Thyroid gland (tissue), 4 donors: ENCODE data around the gene IRS2. TPM values are rescaled to one million over a fixed set of nuclear protein-coding genes. Genes with fewer than 3 reads are reported as not detected.
"Not testable (repeated sequence)": the region's sequence is repeated elsewhere in the genome, so short reads cannot be mapped to it uniquely, and the experiment has no call there.

Source experiments
- DNase-seq, 2 donors: peaks; one replicate each; pipeline ENCODE4 v3.0.0-alpha.2; 2019
- H3K27ac ChIP-seq, 3 donors: fragments of 200-600 bp; sonication (generic); 1 replicate in 2 of 3; 2 replicates in 1 of 3; pipeline ENCODE4 v1.5.1; 2016 to 2019; ENCODE audit warnings: mild to moderate bottlenecking in 1 of 3, moderate library complexity in 1 of 3
- H3K27me3 ChIP-seq: fragments of 200-600 bp; sonication (generic); one replicate; pipeline ENCODE4 v1.5.1; 2019
- H3K36me3 ChIP-seq, 2 donors: fragments of 200-600 bp; sonication (generic); one replicate each; pipeline ENCODE4 v1.5.1; 2016 to 2019
- H3K4me1 ChIP-seq, 2 donors: fragments of 200-600 bp; sonication (generic); one replicate each; pipeline ENCODE4 v1.5.1; 2017 to 2019
- H3K4me3 ChIP-seq, 3 donors: fragments of 200-600 bp; sonication (generic); replicated peaks in 1 of 3; 1 replicate in 2 of 3; 2 replicates in 1 of 3; pipeline ENCODE4 v1.5.1; 2016; ENCODE audit warnings: mild to moderate bottlenecking in 1 of 3
- H3K9me3 ChIP-seq: fragments of 200-600 bp; sonication (generic); one replicate; pipeline ENCODE4 v1.5.1; 2017
- CTCF ChIP-seq, 6 experiments: fragments of 200-600 bp in 3 of 6; fragments of 450-650 bp in 3 of 6; sonication (generic) in 3 of 6; IDR thresholded peaks; one replicate each; pipeline ENCODE4 v1.5.1; 2016 to 2019; ENCODE audit warnings: antibody characterized with exemption in 6 of 6, mild to moderate bottlenecking in 2 of 6, inconsistent platforms in 1 of 6, moderate library complexity in 1 of 6
- POLR2A ChIP-seq, 2 donors: fragments of 450-650 bp; IDR thresholded peaks; one replicate each; pipeline ENCODE4 v1.6.1; 2017; ENCODE audit warnings: antibody characterized with exemption in 2 of 2, mild to moderate bottlenecking in 2 of 2, moderate library complexity in 1 of 2
- WGBS, 2 donors: methylation state at CpG; one replicate each; pipeline ENCODE4 v1.1.5; 2017; 5-methylcytosine and 5-hydroxymethylcytosine counted together
- intact Hi-C: fragments of 100-400 bp; cut with DNase I; formaldehyde crosslinking; loops from one replicate; pipeline ENCODE4 v1.15.1; 2023
- total RNA-seq, 4 donors: library from RNA; depleted of rRNA; stranded (reverse); fragments of >200 nt; gene quantifications; one replicate each; pipeline ENCODE4 v1.2.3, GENCODE V29; 2016

Gene IRS2
- 10 to 100 TPM; 12.9 to 29.1 (median 17.6) TPM for total RNA-seq

GRCh38 chr13:109786457-109787134, at the start of gene IRS2:
TSS of gene IRS2 (minus strand) at chr13:109786583. CDS start at chr13:109786053, 530 bp downstream.
- no peak for TF ChIP-seq CTCF (IDR thresholded peaks at IDR 0.05)
- TF ChIP-seq POLR2A (IDR thresholded peaks at IDR 0.05): peak; percentile 96 to 99
- H3K36me3 ChIP-seq: peaks cover 18 to 23% of the 10 kb centered on the region in 2 donors
- WGBS, 2 donors: 0% methylated on average over 17 of the region's 98 CpGs; no CpG with 5 or more reads in 1 of the 2 donors
- peak; percentile 95 to 96 for DNase-seq
- no peaks in the 10 kb centered on the region for H3K27me3 ChIP-seq
- H3K27ac ChIP-seq: peak within 1 kb of the TSS; percentile 85 to 97 (median 96)
- H3K4me3 ChIP-seq: peak within 1 kb of the TSS; percentile 65 to 84 (median 77)
- intact Hi-C loops: loop anchor here (10.0 kb wide), 2 partner anchors 642 to 822 kb away; no protein-coding TSS in a partner anchor
- H3K4me1 ChIP-seq: peaks cover 9 to 37% of the 10 kb centered on the region in 2 donors
- no peaks in the 10 kb centered on the region for H3K9me3 ChIP-seq

GRCh38 chr13:109834973-109835720, 48.8 kb upstream of the IRS2 start:
- 68 to 75% methylated on average over 16 of the region's 16 CpGs for WGBS, 2 donors
- TF ChIP-seq CTCF (IDR thresholded peaks at IDR 0.05): no peak
- TF ChIP-seq POLR2A (IDR thresholded peaks at IDR 0.05): no peak
- Histone ChIP-seq H3K4me3 (no peak overlapping the region), H3K4me1 (no peaks in the 10 kb centered on the region), H3K27me3 (no peaks in the 10 kb centered on the region), H3K27ac (no peak overlapping the region), H3K36me3 (no peaks in the 10 kb centered on the region), H3K9me3 (no peaks in the 10 kb centered on the region)
- intact Hi-C loops: no loop called here
- no peak for DNase-seq

- Histone ChIP-seq H3K4me1 (no peaks in the 10 kb centered on the region), H3K9me3 (no peaks in the 10 kb centered on the region), H3K36me3 (no peaks in the 10 kb centered on the region), H3K4me3 (no peak overlapping the region), H3K27ac (no peak overlapping the region), H3K27me3 (no peaks in the 10 kb centered on the region)
- 90 to 95% methylated on average over 5 of the region's 5 CpGs for WGBS, 2 donors
- TF ChIP-seq CTCF (IDR thresholded peaks at IDR 0.05) (no peak), POLR2A (IDR thresholded peaks at IDR 0.05) (no peak)
- intact Hi-C loops: no loop called here
- no peak for DNase-seq
Measured at GRCh38 chr13:109833940-109834339, 47.6 kb upstream of the IRS2 start.

- intact Hi-C loops: no loop called here
- Histone ChIP-seq H3K36me3 (no peaks in the 10 kb centered on the region), H3K4me1 (no peaks in the 10 kb centered on the region), H3K27me3 (no peaks in the 10 kb centered on the region), H3K9me3 (no peaks in the 10 kb centered on the region), H3K27ac (no peak overlapping the region), H3K4me3 (no peak overlapping the region)
- WGBS, 2 donors: 86 to 93% methylated on average over 5 of the region's 5 CpGs
- DNase-seq: no peak
- TF ChIP-seq CTCF (IDR thresholded peaks at IDR 0.05): no peak
- TF ChIP-seq POLR2A (IDR thresholded peaks at IDR 0.05): no peak
Measured at GRCh38 chr13:109833071-109833470, 46.7 kb upstream of the IRS2 start.

- intact Hi-C loops, H3K9me3 ChIP-seq, H3K27ac ChIP-seq, H3K27me3 ChIP-seq, H3K4me1 ChIP-seq, H3K4me3 ChIP-seq, DNase-seq, H3K36me3 ChIP-seq: not testable (repeated sequence)
- WGBS, 2 donors: 90 to 95% methylated on average over 8 to 11 of the region's 11 CpGs
Measured at GRCh38 chr13:109828591-109829316, 42.4 kb upstream of the IRS2 start.

GRCh38 chr13:109823201-109823600, 36.8 kb upstream of the IRS2 start:
- H3K4me3 ChIP-seq, H3K27ac ChIP-seq, H3K36me3 ChIP-seq, intact Hi-C loops, H3K9me3 ChIP-seq, DNase-seq, H3K4me1 ChIP-seq, H3K27me3 ChIP-seq: not testable (repeated sequence)
- WGBS, 2 donors: 92 to 97% methylated on average over 6 of the region's 6 CpGs
